Neural progenitor cell (in vitro differentiated cells): ENCODE measurements around the gene RHO.

Source experiments
- EZH2 ChIP-seq: fragments of 200-600 bp; sonication (generic); IDR thresholded peaks from 2 replicates; pipeline ENCODE4 v1.6.1; 2017; ENCODE audit warnings: antibody characterized with exemption, mild to moderate bottlenecking, moderate library complexity
- TF ChIP-seq, protein P1 (sequence below): fragments of 200-600 bp; sonication (generic); IDR thresholded peaks from 2 replicates; pipeline ENCODE4 v1.5.1; 2017; ENCODE audit warnings: antibody characterized with exemption, mild to moderate bottlenecking

DNA sequence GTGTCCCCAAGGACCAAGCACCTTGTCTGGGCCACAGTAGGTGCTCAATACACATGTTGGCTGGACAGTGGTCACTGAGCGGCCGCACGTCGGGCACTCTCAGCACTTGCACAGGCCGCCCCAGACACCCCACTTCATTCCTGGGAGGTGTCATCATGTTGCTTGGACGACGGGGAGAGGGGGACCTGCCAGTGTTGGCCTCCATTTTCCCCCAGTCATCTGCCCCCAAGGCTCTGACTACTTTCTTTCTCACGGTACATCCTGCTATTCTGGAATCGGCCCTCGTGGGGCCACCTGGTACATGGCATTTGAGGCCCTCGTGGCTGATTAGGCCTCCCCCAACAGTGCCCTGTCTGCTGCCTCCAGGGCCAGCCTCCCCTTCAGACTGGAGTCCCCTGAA, 1.2 kb upstream of the RHO start:
- TF ChIP-seq, protein P1, sequence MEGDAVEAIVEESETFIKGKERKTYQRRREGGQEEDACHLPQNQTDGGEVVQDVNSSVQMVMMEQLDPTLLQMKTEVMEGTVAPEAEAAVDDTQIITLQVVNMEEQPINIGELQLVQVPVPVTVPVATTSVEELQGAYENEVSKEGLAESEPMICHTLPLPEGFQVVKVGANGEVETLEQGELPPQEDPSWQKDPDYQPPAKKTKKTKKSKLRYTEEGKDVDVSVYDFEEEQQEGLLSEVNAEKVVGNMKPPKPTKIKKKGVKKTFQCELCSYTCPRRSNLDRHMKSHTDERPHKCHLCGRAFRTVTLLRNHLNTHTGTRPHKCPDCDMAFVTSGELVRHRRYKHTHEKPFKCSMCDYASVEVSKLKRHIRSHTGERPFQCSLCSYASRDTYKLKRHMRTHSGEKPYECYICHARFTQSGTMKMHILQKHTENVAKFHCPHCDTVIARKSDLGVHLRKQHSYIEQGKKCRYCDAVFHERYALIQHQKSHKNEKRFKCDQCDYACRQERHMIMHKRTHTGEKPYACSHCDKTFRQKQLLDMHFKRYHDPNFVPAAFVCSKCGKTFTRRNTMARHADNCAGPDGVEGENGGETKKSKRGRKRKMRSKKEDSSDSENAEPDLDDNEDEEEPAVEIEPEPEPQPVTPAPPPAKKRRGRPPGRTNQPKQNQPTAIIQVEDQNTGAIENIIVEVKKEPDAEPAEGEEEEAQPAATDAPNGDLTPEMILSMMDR: no peak
- no peak for TF ChIP-seq EZH2
